Chondrocyte (in vitro differentiated cells): Measurements from ENCODE around the gene EMSY. TPM values are rescaled to one million over a fixed set of nuclear protein-coding genes. Genes with fewer than 3 reads are reported as not detected.
A peak's percentile ranks its signal among the peaks of the same experiment; 100 is the strongest.

Experiments
- DNase-seq: peaks from one replicate; pipeline ENCODE4 v3.0.0; 2021; ENCODE audit warnings: mixed read lengths, low spot score
- H3K27ac Mint-ChIP-seq: one replicate; pipeline ENCODE4 v1.8.0; 2021; ENCODE audit warnings: mild to moderate bottlenecking, moderate library complexity, mixed read lengths; ENCODE audit not compliant: unreplicated experiment
- H3K27me3 Mint-ChIP-seq: 2 replicates; pipeline ENCODE4 v1.8.0; 2021; ENCODE audit warnings: low read depth, mixed read lengths
- H3K36me3 Mint-ChIP-seq: 2 replicates; pipeline ENCODE4 v1.8.0; 2021; ENCODE audit warnings: low read depth, mixed read lengths
- H3K4me1 Mint-ChIP-seq: 2 replicates; pipeline ENCODE4 v1.8.0; 2021; ENCODE audit warnings: low read depth, mild to moderate bottlenecking, mixed read lengths
- H3K4me3 Mint-ChIP-seq: one replicate; pipeline ENCODE4 v1.8.0; 2021; ENCODE audit warnings: mild to moderate bottlenecking, moderate library complexity, mixed read lengths; ENCODE audit not compliant: unreplicated experiment
- H3K9me3 Mint-ChIP-seq: 2 replicates; pipeline ENCODE4 v1.8.0; 2021; ENCODE audit warnings: low read depth, mixed read lengths
- total RNA-seq: library from RNA; stranded (reverse); gene quantifications from 3 replicates; pipeline ENCODE4 v1.2.1, GENCODE V29; 2021
- TF ChIP-seq, protein P1 (sequence below): fragments of 200-600 bp; sonication (generic); IDR thresholded peaks from 2 replicates; pipeline ENCODE4 v1.5.0; 2021; ENCODE audit warnings: antibody characterized with exemption, mild to moderate bottlenecking, moderate library complexity

The EMSY gene
- total RNA-seq, 1 donor from 2014 or later = 17.1 TPM

DNA sequence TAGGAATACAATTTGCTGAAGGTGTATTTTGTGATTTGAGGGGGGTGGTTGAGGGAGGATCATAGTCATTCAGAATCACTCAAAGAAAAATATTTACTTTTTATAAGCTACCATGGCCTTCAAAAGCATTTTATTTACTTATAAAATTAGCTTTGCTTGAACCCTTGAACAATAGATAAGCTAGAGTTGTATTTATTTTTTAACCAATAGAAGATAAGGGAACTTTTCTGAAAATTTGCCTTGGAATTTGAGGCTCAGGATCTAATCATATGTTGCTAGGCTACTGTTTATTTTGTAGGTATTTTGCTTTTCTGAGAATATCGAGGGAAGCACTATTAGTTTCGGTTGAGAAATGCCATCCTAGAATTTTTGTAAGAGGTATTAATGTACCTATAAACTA lies 82.1 kb downstream of the EMSY start:
- TF ChIP-seq, protein P1, sequence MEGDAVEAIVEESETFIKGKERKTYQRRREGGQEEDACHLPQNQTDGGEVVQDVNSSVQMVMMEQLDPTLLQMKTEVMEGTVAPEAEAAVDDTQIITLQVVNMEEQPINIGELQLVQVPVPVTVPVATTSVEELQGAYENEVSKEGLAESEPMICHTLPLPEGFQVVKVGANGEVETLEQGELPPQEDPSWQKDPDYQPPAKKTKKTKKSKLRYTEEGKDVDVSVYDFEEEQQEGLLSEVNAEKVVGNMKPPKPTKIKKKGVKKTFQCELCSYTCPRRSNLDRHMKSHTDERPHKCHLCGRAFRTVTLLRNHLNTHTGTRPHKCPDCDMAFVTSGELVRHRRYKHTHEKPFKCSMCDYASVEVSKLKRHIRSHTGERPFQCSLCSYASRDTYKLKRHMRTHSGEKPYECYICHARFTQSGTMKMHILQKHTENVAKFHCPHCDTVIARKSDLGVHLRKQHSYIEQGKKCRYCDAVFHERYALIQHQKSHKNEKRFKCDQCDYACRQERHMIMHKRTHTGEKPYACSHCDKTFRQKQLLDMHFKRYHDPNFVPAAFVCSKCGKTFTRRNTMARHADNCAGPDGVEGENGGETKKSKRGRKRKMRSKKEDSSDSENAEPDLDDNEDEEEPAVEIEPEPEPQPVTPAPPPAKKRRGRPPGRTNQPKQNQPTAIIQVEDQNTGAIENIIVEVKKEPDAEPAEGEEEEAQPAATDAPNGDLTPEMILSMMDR = no peak
- DNase-seq = no peak
- H3K36me3 Mint-ChIP-seq = peaks cover 20% of the 10 kb centered on the region
- peaks cover 21% of the 10 kb centered on the region for H3K4me1 Mint-ChIP-seq
- no peaks in the 10 kb centered on the region for H3K9me3 Mint-ChIP-seq
- H3K27me3 Mint-ChIP-seq = no peaks in the 10 kb centered on the region
- H3K4me3 Mint-ChIP-seq = no peak overlapping the region
- H3K27ac Mint-ChIP-seq = no peak overlapping the region

DNA sequence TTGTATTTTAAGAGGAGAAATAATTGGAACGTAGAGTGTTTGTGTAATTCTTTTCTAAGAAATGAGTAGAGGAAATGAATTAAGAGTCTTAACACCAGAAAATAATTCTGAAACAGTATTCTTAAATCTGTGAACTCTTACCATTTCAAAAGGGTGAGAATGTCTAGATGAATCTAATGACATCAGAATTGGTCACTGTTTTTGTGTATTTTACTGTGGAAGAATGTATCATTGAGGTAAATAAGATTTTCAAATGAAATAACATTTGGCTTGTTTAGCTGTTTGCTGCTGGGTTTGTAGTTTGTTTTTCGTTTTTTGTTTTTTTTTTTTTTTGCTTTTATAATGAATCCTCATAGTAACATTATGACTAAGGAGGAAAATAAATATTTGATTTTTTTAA lies 97.6 kb downstream of the EMSY start:
- no peaks in the 10 kb centered on the region for H3K9me3 Mint-ChIP-seq
- no peak overlapping the region for H3K4me3 Mint-ChIP-seq
- H3K27ac Mint-ChIP-seq = no peak overlapping the region
- H3K4me1 Mint-ChIP-seq = peaks cover 2% of the 10 kb centered on the region
- H3K36me3 Mint-ChIP-seq = peaks cover 27% of the 10 kb centered on the region
- TF ChIP-seq, protein P1 = no peak
- no peak for DNase-seq
- no peaks in the 10 kb centered on the region for H3K27me3 Mint-ChIP-seq

DNA sequence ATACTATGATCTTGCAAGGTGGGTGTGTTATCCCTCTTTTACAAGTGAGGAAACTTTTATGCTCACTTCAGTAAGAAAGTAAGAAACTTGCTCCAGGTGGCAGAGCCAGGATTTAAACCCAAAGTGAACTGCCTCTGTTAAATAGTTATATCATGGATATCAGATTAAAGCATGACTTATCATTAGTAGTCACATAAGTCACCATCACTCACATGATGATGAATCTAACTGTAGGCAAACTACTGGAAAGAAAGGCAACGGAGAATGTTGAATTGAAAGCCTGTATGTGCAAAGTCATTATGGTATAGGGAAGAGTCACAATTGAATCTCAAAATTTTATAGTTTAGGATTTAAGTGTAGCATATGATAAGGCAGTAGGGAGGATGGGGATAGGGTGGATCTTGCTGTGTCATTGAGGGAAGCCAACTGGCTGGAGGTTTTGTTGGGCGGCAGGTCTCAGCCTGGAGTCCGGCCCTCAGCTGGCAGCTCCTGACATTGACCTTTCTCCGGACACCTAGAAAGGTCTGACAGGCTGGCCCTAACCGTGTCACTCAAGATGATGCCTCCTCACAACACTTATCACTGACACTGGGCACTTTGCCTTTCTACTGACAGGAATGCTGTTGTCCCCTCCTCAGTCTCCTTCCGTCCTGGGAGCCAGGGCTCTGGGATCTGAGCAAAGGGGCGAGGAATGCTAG lies 98.3 kb downstream of the EMSY start:
- no peak for DNase-seq
- Mint-ChIP-seq H3K27ac (no peak overlapping the region), H3K36me3 (peaks cover 27% of the 10 kb centered on the region), H3K9me3 (no peaks in the 10 kb centered on the region), H3K4me3 (no peak overlapping the region), H3K4me1 (peaks cover 2% of the 10 kb centered on the region), H3K27me3 (no peaks in the 10 kb centered on the region)
- TF ChIP-seq, protein P1 = no peak

DNA sequence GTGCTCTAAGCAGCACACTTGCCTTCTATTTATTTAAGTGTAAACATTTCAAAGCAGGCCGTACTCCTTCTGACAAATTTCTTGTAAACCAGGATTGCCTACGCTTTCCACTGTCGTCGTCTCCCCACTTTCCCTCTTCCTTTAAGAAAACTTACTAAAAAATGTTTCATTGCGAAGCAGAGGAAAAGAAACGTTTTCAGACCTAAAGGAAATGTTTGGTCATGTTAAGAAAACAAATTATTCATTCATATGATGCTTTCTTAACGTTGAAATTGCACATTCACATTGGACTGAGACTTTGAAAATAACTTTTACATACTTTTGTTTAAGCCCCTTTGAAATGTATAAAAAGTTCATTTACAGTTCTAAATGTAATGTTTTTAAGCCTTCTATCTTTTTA lies 106.0 kb downstream of the EMSY start:
- peak overlapping the region; percentile 86 for H3K27ac Mint-ChIP-seq

DNA sequence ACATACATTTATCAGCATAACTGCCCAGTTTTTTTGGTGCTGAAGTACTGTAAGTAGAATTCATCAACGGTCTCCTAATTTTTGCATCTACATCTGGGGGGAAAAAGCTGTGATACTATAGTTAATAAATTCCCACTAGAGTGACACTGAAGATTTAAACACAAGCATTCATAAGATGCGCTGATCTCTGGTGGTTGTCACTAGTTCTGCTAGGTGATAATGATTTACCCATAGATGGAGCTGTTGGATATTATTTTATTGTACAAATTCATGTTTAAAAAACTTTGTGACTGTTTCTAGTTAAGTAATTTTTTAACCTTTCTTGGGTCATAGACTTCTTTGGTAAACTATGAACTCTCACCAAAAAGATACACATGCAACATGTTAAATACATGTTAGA lies 106.6 kb downstream of the EMSY start:
- peaks cover 22% of the 10 kb centered on the region for H3K4me1 Mint-ChIP-seq
- peaks cover 3% of the 10 kb centered on the region for H3K36me3 Mint-ChIP-seq
- no peak overlapping the region for H3K4me3 Mint-ChIP-seq
- peak overlapping the region; percentile 50 for H3K27ac Mint-ChIP-seq
- TF ChIP-seq, protein P1 = peak; percentile 87
- H3K27me3 Mint-ChIP-seq = no peaks in the 10 kb centered on the region
- no peak for DNase-seq
- H3K9me3 Mint-ChIP-seq = no peaks in the 10 kb centered on the region

More for the DNA sequence above, 106.0 kb downstream of the EMSY start:
- no peaks in the 10 kb centered on the region for H3K9me3 Mint-ChIP-seq
- no peak for DNase-seq
- TF ChIP-seq, protein P1 = no peak
- H3K4me1 Mint-ChIP-seq = peaks cover 22% of the 10 kb centered on the region
- H3K4me3 Mint-ChIP-seq = no peak overlapping the region
- H3K27me3 Mint-ChIP-seq = no peaks in the 10 kb centered on the region
- peaks cover 7% of the 10 kb centered on the region for H3K36me3 Mint-ChIP-seq
